ENCODE data around the gene SLC25A1. TPM values are rescaled to one million over a fixed set of nuclear protein-coding genes. Genes with fewer than 3 reads are reported as not detected.

The SLC25A1 gene
- total RNA-seq, 2 experiments from 2014 or later, result 56.4 to 57.6 TPM

GRCh38 chr22:19134176-19134831 lies 44.2 kb downstream of the SLC25A1 start:
- intact Hi-C loops (cut with micrococcal nuclease), result no loop called here
- ChIA-PET POLR2A (no interaction called here), CTCF (interaction anchor here (0.7 kb wide), 1 partner anchor 10 kb away, joined by 3 read pairs; the partner anchor contains the start of gene ESS2)
- no peaks in the 10 kb centered on the region for H3K4me1 Mint-ChIP-seq (ENCODE audit: low read depth)
- peaks cover 27% of the 10 kb centered on the region for H3K36me3 Mint-ChIP-seq (ENCODE audit: low read depth)
- DNase-seq (no peak), ATAC-seq (no peak)
- H3K9me3 Mint-ChIP-seq, result no peaks in the 10 kb centered on the region
- H3K4me3 Mint-ChIP-seq, result no peak overlapping the region
- no peak for TF ChIP-seq CTCF (IDR thresholded peaks at IDR 0.05)
- H3K27ac Mint-ChIP-seq, result no peak overlapping the region
- no peaks in the 10 kb centered on the region for H3K27me3 Mint-ChIP-seq

GRCh38 chr22:19133561-19133960 lies 45.0 kb downstream of the SLC25A1 start:
- POLR2A ChIA-PET, result interaction anchor here (1.0 to 2.0 kb wide), 2 partner anchors 10 to 13 kb away, joined by 4 to 8 read pairs; partner anchors contain the start of gene ESS2
- H3K27me3 Mint-ChIP-seq, result no peaks in the 10 kb centered on the region
- ATAC-seq (no peak), DNase-seq (no peak)
- no peak for TF ChIP-seq CTCF (IDR thresholded peaks at IDR 0.05)
- peaks cover 26% of the 10 kb centered on the region for H3K36me3 Mint-ChIP-seq (ENCODE audit: low read depth)
- intact Hi-C loops (cut with micrococcal nuclease), result no loop called here
- no peaks in the 10 kb centered on the region for H3K4me1 Mint-ChIP-seq (ENCODE audit: low read depth)
- H3K27ac Mint-ChIP-seq, result no peak overlapping the region
- H3K4me3 Mint-ChIP-seq, result no peak overlapping the region
- CTCF ChIA-PET, result interaction anchor here (0.7 kb wide), 1 partner anchor 11 kb away, joined by 3 read pairs; the partner anchor contains the start of gene ESS2
- no peaks in the 10 kb centered on the region for H3K9me3 Mint-ChIP-seq

GRCh38 chr22:19132693-19133400 lies 45.7 kb downstream of the SLC25A1 start:
- ATAC-seq, result no peak
- Mint-ChIP-seq H3K36me3 (ENCODE audit: low read depth) (peaks cover 26% of the 10 kb centered on the region), H3K9me3 (no peaks in the 10 kb centered on the region), H3K4me1 (ENCODE audit: low read depth) (no peaks in the 10 kb centered on the region), H3K27ac (no peak overlapping the region), H3K27me3 (no peaks in the 10 kb centered on the region), H3K4me3 (no peak overlapping the region)
- intact Hi-C loops (cut with micrococcal nuclease), result no loop called here
- TF ChIP-seq CTCF (IDR thresholded peaks at IDR 0.05), result no peak
- DNase-seq, result no peak
- POLR2A ChIA-PET, result interaction anchor here (0.6 to 2.0 kb wide), 4 partner anchors 10 to 350 kb away, joined by 3 to 8 read pairs (median 4); partner anchors contain the start of genes DGCR2 and ESS2
- CTCF ChIA-PET, result no interaction called here

GRCh38 chr22:19132153-19132552 lies 46.4 kb downstream of the SLC25A1 start:
- intact Hi-C loops (cut with micrococcal nuclease), result no loop called here
- Mint-ChIP-seq H3K27me3 (no peaks in the 10 kb centered on the region), H3K9me3 (no peaks in the 10 kb centered on the region), H3K4me1 (ENCODE audit: low read depth) (no peaks in the 10 kb centered on the region), H3K27ac (no peak overlapping the region), H3K4me3 (no peak overlapping the region), H3K36me3 (ENCODE audit: low read depth) (peaks cover 20% of the 10 kb centered on the region)
- POLR2A ChIA-PET, result interaction anchor here (0.6 to 2.0 kb wide), 3 partner anchors 10 to 351 kb away, joined by 3 to 8 read pairs (median 3); partner anchors contain the start of gene DGCR2
- DNase-seq, result no peak
- CTCF ChIA-PET, result interaction anchor here (1.1 kb wide), 1 partner anchor 12 kb away, joined by 3 read pairs; no protein-coding TSS in a partner anchor
- no peak for ATAC-seq
- no peak for TF ChIP-seq CTCF (IDR thresholded peaks at IDR 0.05)

- CTCF ChIA-PET, result interaction anchor here (1.1 kb wide), 1 partner anchor 12 kb away, joined by 3 read pairs; no protein-coding TSS in a partner anchor
- POLR2A ChIA-PET, result no interaction called here
- ATAC-seq (no peak), DNase-seq (no peak)
- Mint-ChIP-seq H3K9me3 (no peaks in the 10 kb centered on the region), H3K27me3 (no peaks in the 10 kb centered on the region), H3K27ac (no peak overlapping the region), H3K4me1 (ENCODE audit: low read depth) (no peaks in the 10 kb centered on the region), H3K36me3 (ENCODE audit: low read depth) (peaks cover 15% of the 10 kb centered on the region), H3K4me3 (no peak overlapping the region)
- intact Hi-C loops (cut with micrococcal nuclease), result no loop called here
- TF ChIP-seq CTCF (IDR thresholded peaks at IDR 0.05), result no peak
Measured at GRCh38 chr22:19131685-19132015, 46.9 kb downstream of the SLC25A1 start.

Measured in activated CD8-positive, alpha-beta T cell treated with anti-CD3 and anti-CD28 coated beads for 36 hours (primary cell).